ENCODE results near the gene HSF2.
"Not testable (repeated sequence)": the region's sequence is repeated elsewhere in the genome, so short reads cannot be mapped to it uniquely, and the experiment has no call there.

The HSF2 gene

GRCh38 chr6:122400462-122401089 lies 1.1 kb downstream of the HSF2 start:
- DNase-seq, result no peak

- no peak for DNase-seq
Observed at GRCh38 chr6:122401104-122401503, 1.7 kb downstream of the HSF2 start.

- DNase-seq, result no peak
Observed at GRCh38 chr6:122404444-122404843, 5.0 kb downstream of the HSF2 start.

GRCh38 chr6:122405417-122405816 lies 6.0 kb downstream of the HSF2 start:
- no peak for DNase-seq

GRCh38 chr6:122406187-122406586 lies 6.7 kb downstream of the HSF2 start:
- no peak for DNase-seq

GRCh38 chr6:122407712-122408111 lies 8.3 kb downstream of the HSF2 start:
- DNase-seq, result no peak

- no peak for DNase-seq
Observed at GRCh38 chr6:122408240-122408639, 8.8 kb downstream of the HSF2 start.

- no peak for DNase-seq
Observed at GRCh38 chr6:122408702-122409458, 9.4 kb downstream of the HSF2 start.

GRCh38 chr6:122412001-122412400 lies 12.5 kb downstream of the HSF2 start:
- DNase-seq, result no peak

GRCh38 chr6:122416825-122417224 lies 17.4 kb downstream of the HSF2 start:
- no peak for DNase-seq

- DNase-seq, result no peak
Observed at GRCh38 chr6:122422003-122422402, 22.6 kb downstream of the HSF2 start.

GRCh38 chr6:122422614-122423267 lies 23.3 kb downstream of the HSF2 start:
- DNase-seq, result no peak

GRCh38 chr6:122423734-122424133 lies 24.3 kb downstream of the HSF2 start:
- DNase-seq, result no peak

- no peak for DNase-seq
Observed at GRCh38 chr6:122426597-122426996, 27.1 kb downstream of the HSF2 start.

GRCh38 chr6:122428781-122429180 lies 29.3 kb downstream of the HSF2 start:
- DNase-seq, result no peak

GRCh38 chr6:122429323-122429722 lies 29.9 kb downstream of the HSF2 start:
- DNase-seq, result no peak

GRCh38 chr6:122431780-122432179 lies 32.3 kb downstream of the HSF2 start:
- DNase-seq, result no peak

GRCh38 chr6:122432816-122433215 lies 33.4 kb downstream of the HSF2 start:
- DNase-seq, result no peak

- no peak for DNase-seq
Observed at GRCh38 chr6:122438975-122439374, 39.5 kb downstream of the HSF2 start.

- DNase-seq, result no peak
Observed at GRCh38 chr6:122445274-122445673, 45.8 kb downstream of the HSF2 start.

- DNase-seq, result no peak
Observed at GRCh38 chr6:122449069-122449468, 49.6 kb downstream of the HSF2 start.

- no peak for DNase-seq
Observed at GRCh38 chr6:122452509-122452908, 53.1 kb downstream of the HSF2 start.

GRCh38 chr6:122454673-122455072 lies 55.2 kb downstream of the HSF2 start:
- no peak for DNase-seq

- DNase-seq, result not testable (repeated sequence)
Observed at GRCh38 chr6:122455116-122455515, 55.7 kb downstream of the HSF2 start.
